Peyer's patch (tissue), 4 donors: ENCODE data around the gene KRTAP19-6.

Experiments
- CTCF ChIP-seq, 6 experiments: fragments of 450-650 bp in 4 of 6; fragments of 200-600 bp in 2 of 6; sonication (generic) in 1 of 6; IDR thresholded peaks; one replicate each; pipeline ENCODE4 v1.5.1; 2017 to 2019; ENCODE audit warnings: antibody characterized with exemption in 6 of 6, mild to moderate bottlenecking in 3 of 6, moderate library complexity in 1 of 6
- POLR2A ChIP-seq, 2 donors: fragments of 450-650 bp; IDR thresholded peaks; one replicate each; pipeline ENCODE4 v1.5.1; 2017; ENCODE audit warnings: antibody characterized with exemption in 2 of 2, mild to moderate bottlenecking in 2 of 2, moderate library complexity in 2 of 2

- TF ChIP-seq CTCF (IDR thresholded peaks at IDR 0.05) (no peak), POLR2A (IDR thresholded peaks at IDR 0.05) (no peak)
These were observed 19.7 kb upstream of the KRTAP19-6 start, which contains the start of gene KRTAP19-7 for GRCh38 chr21:30561264-30561895.
